Prostate gland (tissue), 2 donors: ENCODE measurements around the gene FAM72B. TPM values are rescaled to one million over a fixed set of nuclear protein-coding genes. Genes with fewer than 3 reads are reported as not detected.
"Not testable (repeated sequence)": the region's sequence is repeated elsewhere in the genome, so short reads cannot be mapped to it uniquely, and the experiment has no call there.

ENCODE experiments used
- DNase-seq: peaks from one replicate; pipeline ENCODE4 v3.0.0-alpha.2; 2019; ENCODE audit warnings: low spot score
- H3K27ac ChIP-seq, 2 donors: fragments of 200-600 bp; sonication (generic); 2 replicates each; pipeline ENCODE4 v1.5.1; 2017 to 2019
- H3K27me3 ChIP-seq: fragments of 200-600 bp; sonication (generic); replicated peaks from 2 replicates; pipeline ENCODE4 v1.5.1; 2019; ENCODE audit not compliant: insufficient read depth
- H3K36me3 ChIP-seq, 2 donors: fragments of 200-600 bp; sonication (generic); 1 replicate in 1 of 2; 2 replicates in 1 of 2; pipeline versions ENCODE4 v1.5.1 to v1.8.1; 2017 to 2019
- H3K4me1 ChIP-seq: fragments of 200-600 bp; sonication (generic); replicated peaks from 2 replicates; pipeline ENCODE4 v1.5.1; 2019
- H3K4me3 ChIP-seq, 2 donors: fragments of 200-600 bp; sonication (generic); 2 replicates each; pipeline ENCODE4 v1.5.1; 2017 to 2019
- H3K9me3 ChIP-seq: fragments of 200-600 bp; sonication (generic); 2 replicates; pipeline ENCODE4 v1.5.1; 2017
- WGBS: methylation state at CpG from one replicate; pipeline ENCODE4 v1.1.5; 2018; 5-methylcytosine and 5-hydroxymethylcytosine counted together
- intact Hi-C: fragments of 100-400 bp; cut with DNase I; formaldehyde crosslinking; loops from one replicate; pipeline ENCODE4 v1.14.2; 2022
- total RNA-seq, 2 donors: library from RNA; depleted of rRNA; stranded (reverse); fragments of >200 nt; gene quantifications; one replicate each; pipeline ENCODE4 v1.1.0, GENCODE V29; 2016

FAM72B gene
- total RNA-seq, 2 donors from 2014 or later, result 0.46 to 0.97 TPM

GRCh38 chr1:121160118-121160517 is 24.0 kb downstream of the FAM72B start:
- H3K27me3 ChIP-seq, H3K4me1 ChIP-seq, DNase-seq, H3K27ac ChIP-seq, H3K36me3 ChIP-seq, intact Hi-C loops, H3K9me3 ChIP-seq, H3K4me3 ChIP-seq: not testable (repeated sequence)
- 81% methylated on average over 2 of the region's 2 CpGs for WGBS

- H3K27me3 ChIP-seq, H3K4me1 ChIP-seq, H3K27ac ChIP-seq, DNase-seq, H3K36me3 ChIP-seq, H3K4me3 ChIP-seq, H3K9me3 ChIP-seq, intact Hi-C loops: not testable (repeated sequence)
- 100% methylated on average over 1 of the region's 2 CpGs for WGBS
These were observed 26.5 kb downstream of the FAM72B start for GRCh38 chr1:121157609-121158008.

GRCh38 chr1:121156958-121157603 is 27.1 kb downstream of the FAM72B start:
- intact Hi-C loops, H3K36me3 ChIP-seq, DNase-seq, H3K4me3 ChIP-seq, H3K27me3 ChIP-seq, H3K27ac ChIP-seq, H3K9me3 ChIP-seq, H3K4me1 ChIP-seq: not testable (repeated sequence)
- WGBS, result no CpG with 5 or more reads among the region's 4 CpGs

- H3K36me3 ChIP-seq, H3K27ac ChIP-seq, H3K9me3 ChIP-seq, H3K27me3 ChIP-seq, DNase-seq, intact Hi-C loops, H3K4me1 ChIP-seq, H3K4me3 ChIP-seq: not testable (repeated sequence)
- WGBS, result 76% methylated on average over 6 of the region's 6 CpGs
These were observed 28.3 kb downstream of the FAM72B start for GRCh38 chr1:121155671-121156358.

DNA sequence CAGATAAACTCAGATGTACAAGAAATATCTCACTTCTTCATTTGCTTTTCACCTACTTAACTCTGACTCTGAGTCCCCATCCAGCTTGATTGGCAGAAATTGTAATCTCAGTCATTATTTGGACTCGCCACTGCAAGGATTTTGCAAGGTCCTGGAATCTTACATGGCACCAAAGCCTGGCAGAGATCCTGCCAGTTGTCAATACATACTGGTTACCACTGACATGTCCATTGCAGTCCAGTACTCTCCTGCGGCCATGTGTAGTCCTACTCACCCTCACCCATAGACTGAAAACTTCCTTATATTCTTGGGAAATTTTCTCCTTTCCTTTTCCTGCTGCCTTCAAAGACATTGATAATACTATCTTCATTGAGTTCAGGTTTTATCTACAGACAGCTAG is 29.3 kb downstream of the FAM72B start:
- H3K4me3 ChIP-seq, intact Hi-C loops, H3K4me1 ChIP-seq, H3K36me3 ChIP-seq, H3K27me3 ChIP-seq, H3K27ac ChIP-seq, DNase-seq, H3K9me3 ChIP-seq: not testable (repeated sequence)
- WGBS, result 92% methylated on average over 1 of the region's 2 CpGs

DNA sequence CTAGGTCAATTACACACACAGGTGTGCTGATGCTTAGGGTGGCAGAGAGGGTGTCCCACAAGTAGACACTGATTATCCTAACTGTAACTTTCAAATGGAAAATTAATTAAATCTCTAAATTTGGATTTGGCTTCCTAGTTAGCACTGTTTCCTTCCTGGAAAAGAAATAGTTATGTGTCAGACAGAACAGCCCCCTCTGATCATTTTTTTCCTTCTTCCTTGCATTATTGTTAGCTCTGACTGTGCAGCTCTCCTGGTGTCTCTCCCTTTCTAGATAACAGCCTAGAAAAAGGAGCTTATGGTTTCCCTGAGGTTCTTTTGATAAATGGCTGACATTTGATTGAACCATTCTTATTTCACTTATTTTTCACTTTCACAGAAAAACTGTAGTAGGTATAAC is 31.4 kb downstream of the FAM72B start:
- H3K27ac ChIP-seq, DNase-seq, H3K4me3 ChIP-seq, H3K36me3 ChIP-seq, H3K4me1 ChIP-seq, H3K9me3 ChIP-seq, H3K27me3 ChIP-seq, intact Hi-C loops: not testable (repeated sequence)

DNA sequence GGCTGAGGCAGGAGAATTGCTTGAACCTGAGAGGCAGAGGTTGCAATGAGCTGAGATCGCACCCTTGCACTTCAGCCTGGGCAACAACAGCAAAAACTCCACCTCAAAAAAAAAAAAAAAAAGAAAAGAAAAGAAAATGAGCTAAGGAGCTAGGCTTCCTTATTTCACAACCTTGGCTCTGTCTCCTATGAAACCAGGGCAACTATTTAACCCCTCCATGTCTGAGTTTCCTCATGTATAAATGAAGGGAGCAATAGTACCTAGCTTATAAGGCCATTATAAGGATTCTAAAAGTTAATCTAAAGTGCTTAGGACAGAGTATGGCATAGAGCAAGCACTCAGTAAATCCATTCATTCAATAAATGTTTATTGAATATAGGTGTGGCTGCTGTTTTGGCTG is 32.8 kb downstream of the FAM72B start:
- H3K4me3 ChIP-seq, H3K27me3 ChIP-seq, intact Hi-C loops, H3K4me1 ChIP-seq, H3K36me3 ChIP-seq, H3K9me3 ChIP-seq, H3K27ac ChIP-seq, DNase-seq: not testable (repeated sequence)
- 88% methylated on average over 1 of the region's 1 CpG for WGBS

GRCh38 chr1:121148489-121149190 is 35.5 kb downstream of the FAM72B start:
- H3K4me3 ChIP-seq, H3K27me3 ChIP-seq, H3K36me3 ChIP-seq, intact Hi-C loops, H3K9me3 ChIP-seq, H3K27ac ChIP-seq, H3K4me1 ChIP-seq, DNase-seq: not testable (repeated sequence)
- 0% methylated on average over 2 of the region's 9 CpGs for WGBS

GRCh38 chr1:121140393-121140792 is 43.7 kb downstream of the FAM72B start:
- H3K27ac ChIP-seq, H3K4me1 ChIP-seq, H3K27me3 ChIP-seq, DNase-seq, H3K36me3 ChIP-seq, H3K9me3 ChIP-seq, intact Hi-C loops, H3K4me3 ChIP-seq: not testable (repeated sequence)
- no CpG with 5 or more reads among the region's 6 CpGs for WGBS

GRCh38 chr1:121131494-121131893 is 52.6 kb downstream of the FAM72B start:
- no CpG with 5 or more reads among the region's 1 CpG for WGBS
- H3K27me3 ChIP-seq, H3K27ac ChIP-seq, H3K4me3 ChIP-seq, DNase-seq, intact Hi-C loops, H3K36me3 ChIP-seq, H3K9me3 ChIP-seq, H3K4me1 ChIP-seq: not testable (repeated sequence)

DNA sequence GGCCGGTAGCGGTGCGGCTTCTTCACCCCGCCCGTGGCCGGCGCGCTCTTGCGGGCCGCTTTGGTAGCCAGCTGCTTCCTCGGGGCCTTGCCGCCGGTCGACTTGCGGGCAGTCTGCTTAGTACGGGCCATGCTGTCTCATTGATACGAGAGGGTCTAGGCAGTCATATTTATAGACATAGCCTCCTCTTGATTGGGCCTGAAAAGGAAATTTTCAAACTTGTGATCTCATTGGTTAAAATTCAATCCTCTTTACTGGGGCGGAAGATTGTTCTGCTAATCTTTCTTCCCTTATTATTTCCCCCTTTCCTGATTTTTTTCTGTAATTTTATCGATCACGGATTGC is 65.7 kb downstream of the FAM72B start:
- H3K4me1 ChIP-seq, H3K36me3 ChIP-seq, H3K27me3 ChIP-seq, intact Hi-C loops, DNase-seq, H3K9me3 ChIP-seq: not testable (repeated sequence)
- no CpG with 5 or more reads among the region's 20 CpGs for WGBS
- Histone ChIP-seq H3K27ac (peak overlapping the region; percentile 54 to 60), H3K4me3 (peak overlapping the region; percentile 8 to 18)
